Epithelial cell of proximal tubule (primary cell): Measurements from ENCODE around the gene E2F7. TPM values are rescaled to one million over a fixed set of nuclear protein-coding genes. Genes with fewer than 3 reads are reported as not detected.

ENCODE experiments used
- DNase-seq: peaks from one replicate; pipeline ENCODE4 v3.0.0-alpha.2; 2011; ENCODE audit warnings: low read depth
- H3K4me3 ChIP-seq: 2 replicates; pipeline ENCODE4 v1.5.1; 2011; ENCODE audit warnings: low read depth, mild to moderate bottlenecking, low read length
- total RNA-seq: library from RNA; depleted of rRNA; stranded (reverse); fragments of >200 nt; gene quantifications from 2 replicates; pipeline ENCODE4 v1.2.3, GENCODE V29; 2015
- TF ChIP-seq, protein P1 (sequence below): conservative IDR thresholded peaks from 2 replicates; pipeline ENCODE4 v1.5.1; 2012; ENCODE audit warnings: low read depth, mild to moderate bottlenecking, low read length

The E2F7 gene
- total RNA-seq, 1 donor from 2014 or later, result 20.5 TPM

DNA sequence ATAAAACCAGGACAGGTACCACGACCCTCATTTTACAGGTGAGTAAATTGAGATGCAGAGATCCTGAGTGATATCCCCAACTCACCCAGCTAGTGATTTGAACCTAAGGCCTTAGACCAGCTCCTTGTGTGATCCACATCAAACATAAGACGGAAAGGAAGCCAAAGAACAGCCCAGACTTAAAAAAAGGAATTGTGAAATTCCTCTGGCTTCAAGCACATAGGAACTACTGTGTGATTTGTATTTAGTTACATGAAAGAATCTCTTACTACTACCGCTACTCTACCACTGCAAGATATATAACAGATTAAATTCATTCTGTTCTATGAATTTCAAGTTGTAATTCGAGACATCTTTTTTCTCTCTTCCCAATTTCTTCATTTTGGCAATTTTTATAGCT, 10.5 kb downstream of the E2F7 start:
- TF ChIP-seq, protein P1, sequence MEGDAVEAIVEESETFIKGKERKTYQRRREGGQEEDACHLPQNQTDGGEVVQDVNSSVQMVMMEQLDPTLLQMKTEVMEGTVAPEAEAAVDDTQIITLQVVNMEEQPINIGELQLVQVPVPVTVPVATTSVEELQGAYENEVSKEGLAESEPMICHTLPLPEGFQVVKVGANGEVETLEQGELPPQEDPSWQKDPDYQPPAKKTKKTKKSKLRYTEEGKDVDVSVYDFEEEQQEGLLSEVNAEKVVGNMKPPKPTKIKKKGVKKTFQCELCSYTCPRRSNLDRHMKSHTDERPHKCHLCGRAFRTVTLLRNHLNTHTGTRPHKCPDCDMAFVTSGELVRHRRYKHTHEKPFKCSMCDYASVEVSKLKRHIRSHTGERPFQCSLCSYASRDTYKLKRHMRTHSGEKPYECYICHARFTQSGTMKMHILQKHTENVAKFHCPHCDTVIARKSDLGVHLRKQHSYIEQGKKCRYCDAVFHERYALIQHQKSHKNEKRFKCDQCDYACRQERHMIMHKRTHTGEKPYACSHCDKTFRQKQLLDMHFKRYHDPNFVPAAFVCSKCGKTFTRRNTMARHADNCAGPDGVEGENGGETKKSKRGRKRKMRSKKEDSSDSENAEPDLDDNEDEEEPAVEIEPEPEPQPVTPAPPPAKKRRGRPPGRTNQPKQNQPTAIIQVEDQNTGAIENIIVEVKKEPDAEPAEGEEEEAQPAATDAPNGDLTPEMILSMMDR, result no peak
- no peak overlapping the region for H3K4me3 ChIP-seq
- DNase-seq, result no peak

DNA sequence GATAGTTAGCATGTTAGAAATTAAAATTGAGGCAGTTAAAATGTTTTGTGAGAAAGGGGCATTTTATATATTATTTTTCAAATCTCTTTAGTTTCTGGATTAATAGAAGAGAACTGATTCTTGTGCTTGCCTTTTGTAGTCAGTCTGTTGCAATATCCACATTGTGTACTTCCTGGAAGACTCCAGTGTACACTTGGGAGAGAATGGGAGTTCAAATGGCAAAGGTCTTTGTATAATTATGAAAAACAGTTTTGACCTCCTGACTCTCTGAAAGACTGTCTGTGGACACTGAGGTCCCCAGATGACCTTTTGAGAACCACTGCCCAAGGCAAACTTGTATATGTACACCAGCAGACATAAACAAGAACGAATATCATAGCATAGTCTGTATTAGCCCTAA, 12.1 kb downstream of the E2F7 start:
- H3K4me3 ChIP-seq, result no peak overlapping the region
- DNase-seq, result no peak
- TF ChIP-seq, protein P1, result no peak

DNA sequence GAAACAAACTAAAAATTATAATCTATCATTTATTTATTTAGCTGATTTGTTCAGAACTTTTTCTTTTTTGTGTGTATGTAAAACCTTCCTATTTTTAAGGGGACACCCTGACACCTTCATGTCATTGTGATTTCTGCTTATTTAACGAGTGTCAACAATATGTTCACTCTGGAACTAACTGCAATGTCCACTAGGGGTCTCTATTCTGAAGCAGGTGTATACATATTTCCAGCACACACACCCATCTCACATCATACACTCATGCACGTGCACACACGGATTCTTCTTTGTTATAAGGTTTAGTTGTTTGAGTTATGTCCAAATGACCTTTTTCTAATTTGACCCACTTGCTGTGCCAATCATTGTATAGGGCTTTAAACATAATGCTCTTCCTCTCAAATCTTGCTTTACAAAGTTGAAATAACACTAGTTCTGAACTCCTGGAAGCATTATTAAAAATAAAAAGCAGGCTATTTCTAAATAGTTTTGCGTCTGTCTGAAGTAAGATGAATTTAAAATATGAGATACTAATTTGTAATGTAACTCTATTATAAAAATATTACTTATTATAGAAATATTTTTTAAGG, 15.5 kb downstream of the E2F7 start:
- DNase-seq, result no peak
- H3K4me3 ChIP-seq, result no peak overlapping the region
- TF ChIP-seq, protein P1, result peak; percentile 86

DNA sequence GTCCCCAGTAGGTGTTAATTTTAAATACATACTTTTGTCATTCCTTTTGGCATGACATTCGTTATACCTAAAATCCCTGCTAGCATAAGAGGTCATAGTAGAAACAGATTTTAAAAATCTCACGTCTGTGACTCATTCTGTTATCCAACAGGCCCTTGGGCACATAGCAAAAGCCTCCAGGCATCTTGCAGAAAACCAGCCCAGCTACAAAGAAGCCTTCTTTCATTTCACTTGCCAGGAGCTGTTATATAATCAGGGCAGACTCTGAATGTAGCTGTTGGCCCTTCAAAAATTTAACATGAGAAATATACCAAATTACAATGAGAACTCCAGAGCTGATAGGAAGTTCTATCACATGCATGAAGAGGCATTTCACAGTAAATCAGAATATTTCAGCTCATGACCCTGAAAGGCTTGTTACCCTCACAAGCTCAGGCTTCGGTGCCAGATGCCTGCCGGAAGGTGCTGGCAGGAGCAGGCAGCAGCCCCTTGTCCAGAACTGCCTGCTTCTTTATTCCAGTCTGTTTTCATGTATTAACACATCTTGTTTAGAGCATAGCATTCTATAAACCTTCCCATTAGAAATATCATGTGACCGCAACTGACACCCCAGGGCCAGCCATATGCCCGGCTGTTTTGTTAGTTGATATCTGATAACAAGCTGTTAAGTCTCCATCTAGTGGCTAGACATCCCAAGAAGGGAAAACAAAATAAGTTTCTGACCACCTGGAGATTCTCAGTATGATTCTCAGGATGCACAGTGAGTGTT, 17.8 kb downstream of the E2F7 start:
- DNase-seq, result no peak
- TF ChIP-seq, protein P1, result peak; percentile 30
- no peak overlapping the region for H3K4me3 ChIP-seq

DNA sequence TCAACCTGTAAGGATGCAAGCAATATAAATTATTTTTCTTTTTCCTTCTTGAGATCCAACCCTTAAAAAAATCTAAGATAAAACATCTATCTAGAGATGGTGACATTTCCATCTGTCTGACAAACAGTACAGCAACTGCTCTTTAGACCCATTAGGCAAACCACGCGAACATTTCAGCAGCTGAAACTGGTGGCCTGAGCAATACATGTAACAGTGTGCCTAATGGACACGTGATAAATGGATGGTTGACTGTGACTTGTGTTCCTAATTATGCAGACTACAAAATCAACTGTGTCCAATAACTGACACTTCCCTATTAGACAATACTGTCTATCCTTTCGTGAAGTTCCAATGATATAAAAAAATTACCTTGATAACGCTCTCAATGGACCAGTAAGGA, 18.9 kb downstream of the E2F7 start:
- H3K4me3 ChIP-seq, result no peak overlapping the region
- TF ChIP-seq, protein P1, result no peak
- DNase-seq, result no peak

GRCh38 chr12:77045183-77045582, 20.2 kb downstream of the E2F7 start:
- TF ChIP-seq, protein P1, result no peak
- DNase-seq, result no peak
- no peak overlapping the region for H3K4me3 ChIP-seq

- no peak for DNase-seq
- TF ChIP-seq, protein P1, result no peak
- no peak overlapping the region for H3K4me3 ChIP-seq
Observed at GRCh38 chr12:77044721-77045120, 20.6 kb downstream of the E2F7 start.
